ENCODE measurements around the gene CGRRF1. TPM values are rescaled to one million over a fixed set of nuclear protein-coding genes. Genes with fewer than 3 reads are reported as not detected.

The CGRRF1 gene
- total RNA-seq, 1 donor from 2014 or later = 22.5 TPM

DNA sequence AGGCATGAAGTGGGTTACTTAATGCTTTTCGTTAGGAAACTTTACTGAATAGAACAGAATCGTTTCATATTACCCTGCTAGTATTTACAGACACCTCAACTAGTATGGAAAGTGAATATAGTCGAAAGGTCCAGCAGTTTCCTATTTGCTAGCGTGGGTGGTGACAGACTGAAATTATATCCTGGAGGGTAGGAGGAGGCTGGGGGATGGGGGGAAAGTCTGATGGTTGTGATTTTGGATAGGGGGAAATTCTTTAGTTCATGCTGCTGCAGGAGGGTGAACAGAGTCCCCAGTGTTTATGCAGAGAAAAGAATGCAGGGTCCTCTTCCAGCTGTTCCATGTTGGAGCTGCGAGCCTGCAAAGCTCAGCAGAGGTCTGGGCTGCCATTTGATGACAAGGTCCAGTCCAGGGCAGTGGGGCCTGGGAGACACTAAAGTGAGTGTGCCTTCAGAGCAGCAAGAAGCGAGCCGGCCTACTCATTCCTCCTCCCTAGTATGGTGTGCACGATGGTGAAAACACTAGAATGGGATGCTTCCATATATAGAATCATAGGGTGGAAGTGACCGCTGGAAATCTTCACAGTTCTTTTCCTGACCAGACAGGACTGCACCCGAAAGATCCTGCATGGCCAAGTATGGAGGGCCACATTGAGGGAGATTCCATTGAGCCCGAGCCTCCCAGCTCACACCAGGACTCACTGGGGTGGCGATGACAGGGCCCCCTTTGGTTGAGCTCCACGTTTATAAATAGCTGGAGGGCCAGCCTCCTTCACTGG is 59.3 kb downstream of the CGRRF1 start:
- TF ChIP-seq CTCF (IDR thresholded peaks at IDR 0.05) = no peak
- H3K4me3 ChIP-seq = peak overlapping the region; percentile 72
- H3K36me3 ChIP-seq = no peaks in the 10 kb centered on the region
- no peak for ATAC-seq
- peaks cover 26% of the 10 kb centered on the region for H3K4me1 ChIP-seq
- intact Hi-C loops (cut with DNase I) = loop anchor here (5.0 kb wide), 1 partner anchor 203 kb away; no protein-coding TSS in a partner anchor
- DNase-seq = no peak
- H3K27ac ChIP-seq = no peak overlapping the region
- H3K9me3 ChIP-seq = peaks cover 7% of the 10 kb centered on the region
- H3K27me3 ChIP-seq = no peaks in the 10 kb centered on the region

DNA sequence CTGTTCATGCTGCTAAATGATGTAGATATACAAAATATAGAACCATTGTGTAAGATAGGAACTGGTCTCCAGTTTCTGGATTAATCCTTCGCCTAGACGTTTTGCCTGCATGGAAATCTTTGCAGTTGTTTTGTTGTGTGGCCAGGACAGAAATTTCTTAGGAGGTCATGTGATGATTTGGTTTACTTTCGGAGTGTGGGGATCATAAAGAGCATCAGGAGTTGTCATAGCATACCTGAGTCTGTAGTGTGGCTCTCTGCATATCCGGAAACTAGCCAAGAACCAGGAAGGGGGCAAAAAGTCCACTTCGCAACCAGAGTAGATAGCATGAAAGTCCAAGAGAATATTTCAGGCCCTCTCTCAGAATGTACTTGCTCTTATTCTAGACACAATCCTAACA is 60.3 kb downstream of the CGRRF1 start:
- no peak for ATAC-seq
- no peak overlapping the region for H3K27ac ChIP-seq
- no peaks in the 10 kb centered on the region for H3K27me3 ChIP-seq
- intact Hi-C loops (cut with DNase I) = loop anchor here (5.0 to 10.0 kb wide), 2 partner anchors 75 to 122 kb away; no protein-coding TSS in a partner anchor
- no peaks in the 10 kb centered on the region for H3K36me3 ChIP-seq
- H3K9me3 ChIP-seq = peaks cover 7% of the 10 kb centered on the region
- H3K4me1 ChIP-seq = peaks cover 19% of the 10 kb centered on the region
- no peak for DNase-seq
- no peak overlapping the region for H3K4me3 ChIP-seq
- TF ChIP-seq CTCF (IDR thresholded peaks at IDR 0.05) = no peak

GRCh38 chr14:54570631-54571415 is 61.1 kb downstream of the CGRRF1 start:
- ATAC-seq = no peak
- Histone ChIP-seq H3K9me3 (peaks cover 7% of the 10 kb centered on the region), H3K4me1 (peaks cover 19% of the 10 kb centered on the region), H3K27me3 (no peaks in the 10 kb centered on the region), H3K36me3 (no peaks in the 10 kb centered on the region), H3K27ac (no peak overlapping the region), H3K4me3 (no peak overlapping the region)
- no peak for TF ChIP-seq CTCF (IDR thresholded peaks at IDR 0.05)
- intact Hi-C loops (cut with DNase I) = loop anchor here (5.0 to 10.0 kb wide), 2 partner anchors 74 to 121 kb away; no protein-coding TSS in a partner anchor
- DNase-seq = no peak

DNA sequence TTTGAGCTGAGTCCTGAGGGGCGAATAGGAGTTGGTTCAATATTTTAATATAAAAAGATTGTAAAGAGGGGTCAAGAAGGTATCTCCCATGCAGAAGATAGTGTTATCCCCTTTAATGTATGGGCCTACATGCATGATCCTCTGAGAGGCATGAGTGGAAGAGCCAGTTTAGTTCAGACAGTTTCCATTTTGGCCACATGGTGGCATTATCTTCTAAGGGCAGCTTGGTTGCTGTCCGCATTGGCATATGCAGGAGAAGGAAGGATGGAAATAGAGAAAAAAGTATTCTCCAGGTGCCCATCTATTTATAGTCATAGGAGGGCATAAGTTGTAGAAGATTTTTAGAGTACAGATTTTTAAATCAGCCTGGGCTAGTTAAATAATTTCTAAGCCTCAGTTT is 62.6 kb downstream of the CGRRF1 start:
- Histone ChIP-seq H3K4me1 (peaks cover 24% of the 10 kb centered on the region), H3K27ac (no peak overlapping the region), H3K4me3 (no peak overlapping the region), H3K27me3 (no peaks in the 10 kb centered on the region), H3K9me3 (peaks cover 7% of the 10 kb centered on the region), H3K36me3 (no peaks in the 10 kb centered on the region)
- peak; percentile 51 for TF ChIP-seq CTCF (IDR thresholded peaks at IDR 0.05)
- intact Hi-C loops (cut with DNase I) = loop anchor here (5.0 to 10.0 kb wide), 2 partner anchors 72 to 120 kb away; no protein-coding TSS in a partner anchor
- no peak for DNase-seq
- peak; percentile 34 for ATAC-seq

- no peak for TF ChIP-seq CTCF (IDR thresholded peaks at IDR 0.05)
- Histone ChIP-seq H3K4me1 (peaks cover 10% of the 10 kb centered on the region), H3K27me3 (no peaks in the 10 kb centered on the region), H3K9me3 (peaks cover 7% of the 10 kb centered on the region), H3K4me3 (no peak overlapping the region), H3K36me3 (no peaks in the 10 kb centered on the region), H3K27ac (no peak overlapping the region)
- intact Hi-C loops (cut with DNase I) = loop anchor here (5.0 to 10.0 kb wide), 2 partner anchors 70 to 118 kb away; no protein-coding TSS in a partner anchor
- no peak for ATAC-seq
- DNase-seq = no peak
Measured at GRCh38 chr14:54574528-54574927, 64.8 kb downstream of the CGRRF1 start.

Data from upper lobe of right lung (tissue), 1 donor.